Ishikawa (cell line): ENCODE results near the gene HIF3A.

Experiments
- CEBPB ChIP-seq: IDR thresholded peaks from 2 replicates; pipeline ENCODE4 v1.6.1; 2012
- CREB1 ChIP-seq: IDR thresholded peaks from 2 replicates; pipeline ENCODE4 v1.6.1; 2012; ENCODE audit warnings: low read depth
- EGR1 ChIP-seq: IDR thresholded peaks from 2 replicates; pipeline ENCODE4 v1.6.1; 2012
- EP300 ChIP-seq: IDR thresholded peaks from 2 replicates; pipeline ENCODE4 v1.6.1; 2012; ENCODE audit warnings: borderline replicate concordance
- FOXM1 ChIP-seq: IDR thresholded peaks from 2 replicates; pipeline ENCODE4 v1.6.1; 2012; ENCODE audit warnings: low read depth, borderline replicate concordance
- MAX ChIP-seq: IDR thresholded peaks from 2 replicates; pipeline ENCODE4 v1.6.1; 2012
- NFIC ChIP-seq: IDR thresholded peaks from 2 replicates; pipeline ENCODE4 v1.6.1; 2012
- RAD21 ChIP-seq: IDR thresholded peaks from 2 replicates; pipeline ENCODE4 v1.6.1; 2012; ENCODE audit warnings: low read depth
- TAF1 ChIP-seq: IDR thresholded peaks from 2 replicates; pipeline ENCODE4 v1.6.1; 2012; ENCODE audit warnings: low read depth, mild to moderate bottlenecking
- TCF12 ChIP-seq: IDR thresholded peaks from 2 replicates; pipeline ENCODE4 v1.6.1; 2012; ENCODE audit warnings: low read depth
- TEAD4 ChIP-seq: IDR thresholded peaks from 2 replicates; pipeline ENCODE4 v1.6.1; 2012
- USF1 ChIP-seq: IDR thresholded peaks from 2 replicates; pipeline ENCODE4 v1.6.1; 2012
- YY1 ChIP-seq: IDR thresholded peaks from 2 replicates; pipeline ENCODE4 v1.6.1; 2012; ENCODE audit warnings: low read depth
- ZBTB7A ChIP-seq: IDR thresholded peaks from 2 replicates; pipeline ENCODE4 v1.6.1; 2012; ENCODE audit warnings: low read depth
- TF ChIP-seq, protein P1 (sequence below): IDR thresholded peaks from 2 replicates; pipeline ENCODE4 v1.6.1; 2012; ENCODE audit warnings: low read depth, mild to moderate bottlenecking

HIF3A gene

GRCh38 chr19:46356149-46357055, 59.6 kb downstream of the HIF3A start:
- no peak for TF ChIP-seq RAD21
- TF ChIP-seq TAF1 = no peak
- no peak for TF ChIP-seq TCF12
- no peak for TF ChIP-seq USF1
- TF ChIP-seq TEAD4 = no peak
- TF ChIP-seq NFIC = no peak
- TF ChIP-seq EGR1 = no peak

DNA sequence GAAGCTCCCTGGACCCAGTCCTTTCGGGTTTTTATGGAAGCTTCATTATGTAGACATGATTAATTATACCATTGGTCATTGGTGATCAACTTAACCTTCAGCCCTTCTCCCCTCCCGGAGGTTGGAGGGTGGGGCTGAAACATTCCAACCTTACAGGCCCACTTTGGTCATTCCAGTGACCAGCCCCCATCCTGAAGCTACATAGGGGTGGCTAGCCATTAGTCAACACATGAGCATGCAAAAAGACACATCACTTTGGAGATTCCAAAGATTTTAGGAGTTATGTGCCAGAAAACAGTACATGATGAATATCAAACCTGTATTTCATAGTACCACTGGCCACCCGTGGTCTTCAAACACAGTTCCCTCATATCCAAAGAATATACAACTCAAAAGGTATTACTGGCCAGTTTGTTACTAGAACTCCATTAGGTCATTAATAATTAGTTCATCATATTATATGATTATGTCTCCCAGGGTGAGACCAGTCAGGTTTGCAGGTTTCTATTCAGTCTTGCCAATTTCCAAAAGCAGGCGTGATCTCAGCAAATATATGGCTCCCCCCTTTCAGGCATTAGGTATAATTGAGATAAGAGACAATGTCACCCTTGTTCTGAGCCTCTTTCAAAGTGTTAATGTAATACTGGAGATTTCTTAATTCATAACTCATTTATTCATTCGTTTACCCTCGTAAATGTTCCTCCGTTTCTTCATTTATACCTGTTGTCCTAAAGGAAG, 61.2 kb downstream of the HIF3A start:
- TF ChIP-seq USF1 (no peak), TEAD4 (no peak), CREB1 (no peak), ZBTB7A (no peak), NFIC (no peak), TAF1 (no peak), EGR1 (no peak)

DNA sequence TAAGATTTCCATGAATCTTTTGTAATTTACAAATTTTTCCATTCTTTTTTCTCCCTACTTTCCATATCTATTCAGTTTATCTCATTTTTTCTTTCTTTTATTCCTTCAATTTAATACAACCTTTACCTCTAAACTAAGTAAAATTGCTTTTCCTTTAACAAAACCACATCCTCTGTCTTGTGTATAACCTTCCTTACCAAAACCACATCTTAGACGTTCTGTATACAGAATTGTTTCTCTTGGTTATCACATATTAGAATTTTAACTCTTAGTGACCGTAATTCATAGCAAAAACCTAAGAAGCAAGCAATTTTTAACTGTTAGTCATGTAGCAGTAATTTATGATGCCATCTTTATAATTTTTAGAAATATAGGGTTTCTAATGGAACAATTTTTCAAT, 65.1 kb downstream of the HIF3A start:
- TF ChIP-seq NFIC (no peak), TAF1 (no peak), EP300 (no peak), USF1 (no peak), CREB1 (no peak), TEAD4 (no peak), CEBPB (no peak), EGR1 (no peak), ZBTB7A (no peak), FOXM1 (no peak), YY1 (no peak), TCF12 (no peak), MAX (no peak), RAD21 (no peak)
- TF ChIP-seq, protein P1, sequence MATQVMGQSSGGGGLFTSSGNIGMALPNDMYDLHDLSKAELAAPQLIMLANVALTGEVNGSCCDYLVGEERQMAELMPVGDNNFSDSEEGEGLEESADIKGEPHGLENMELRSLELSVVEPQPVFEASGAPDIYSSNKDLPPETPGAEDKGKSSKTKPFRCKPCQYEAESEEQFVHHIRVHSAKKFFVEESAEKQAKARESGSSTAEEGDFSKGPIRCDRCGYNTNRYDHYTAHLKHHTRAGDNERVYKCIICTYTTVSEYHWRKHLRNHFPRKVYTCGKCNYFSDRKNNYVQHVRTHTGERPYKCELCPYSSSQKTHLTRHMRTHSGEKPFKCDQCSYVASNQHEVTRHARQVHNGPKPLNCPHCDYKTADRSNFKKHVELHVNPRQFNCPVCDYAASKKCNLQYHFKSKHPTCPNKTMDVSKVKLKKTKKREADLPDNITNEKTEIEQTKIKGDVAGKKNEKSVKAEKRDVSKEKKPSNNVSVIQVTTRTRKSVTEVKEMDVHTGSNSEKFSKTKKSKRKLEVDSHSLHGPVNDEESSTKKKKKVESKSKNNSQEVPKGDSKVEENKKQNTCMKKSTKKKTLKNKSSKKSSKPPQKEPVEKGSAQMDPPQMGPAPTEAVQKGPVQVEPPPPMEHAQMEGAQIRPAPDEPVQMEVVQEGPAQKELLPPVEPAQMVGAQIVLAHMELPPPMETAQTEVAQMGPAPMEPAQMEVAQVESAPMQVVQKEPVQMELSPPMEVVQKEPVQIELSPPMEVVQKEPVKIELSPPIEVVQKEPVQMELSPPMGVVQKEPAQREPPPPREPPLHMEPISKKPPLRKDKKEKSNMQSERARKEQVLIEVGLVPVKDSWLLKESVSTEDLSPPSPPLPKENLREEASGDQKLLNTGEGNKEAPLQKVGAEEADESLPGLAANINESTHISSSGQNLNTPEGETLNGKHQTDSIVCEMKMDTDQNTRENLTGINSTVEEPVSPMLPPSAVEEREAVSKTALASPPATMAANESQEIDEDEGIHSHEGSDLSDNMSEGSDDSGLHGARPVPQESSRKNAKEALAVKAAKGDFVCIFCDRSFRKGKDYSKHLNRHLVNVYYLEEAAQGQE = no peak

DNA sequence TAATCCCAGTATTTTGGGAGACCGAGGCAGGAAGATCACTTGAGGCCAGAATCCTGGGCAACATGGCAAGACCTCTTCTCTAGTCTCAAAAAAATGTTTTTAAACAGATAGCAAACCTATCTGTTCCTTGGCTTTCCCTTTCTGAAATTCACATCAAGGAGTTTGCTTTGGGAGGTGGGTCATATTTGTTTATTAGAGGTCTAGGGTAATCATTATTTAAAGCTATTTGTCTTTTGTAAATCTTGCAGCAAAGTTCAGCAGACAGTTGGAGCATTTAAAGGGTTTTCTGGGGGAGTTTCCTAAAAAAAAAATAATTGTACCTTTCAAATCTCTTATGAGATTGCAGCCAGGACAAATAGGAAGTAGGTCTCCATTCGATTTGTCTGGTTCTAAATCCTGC, 67.5 kb downstream of the HIF3A start:
- TF ChIP-seq FOXM1 (no peak), TAF1 (no peak), TEAD4 (no peak), EGR1 (no peak), ZBTB7A (no peak), RAD21 (no peak), TCF12 (no peak), YY1 (no peak), EP300 (no peak), CREB1 (no peak), CEBPB (no peak), MAX (no peak), NFIC (no peak)
- TF ChIP-seq, protein P1 = no peak

DNA sequence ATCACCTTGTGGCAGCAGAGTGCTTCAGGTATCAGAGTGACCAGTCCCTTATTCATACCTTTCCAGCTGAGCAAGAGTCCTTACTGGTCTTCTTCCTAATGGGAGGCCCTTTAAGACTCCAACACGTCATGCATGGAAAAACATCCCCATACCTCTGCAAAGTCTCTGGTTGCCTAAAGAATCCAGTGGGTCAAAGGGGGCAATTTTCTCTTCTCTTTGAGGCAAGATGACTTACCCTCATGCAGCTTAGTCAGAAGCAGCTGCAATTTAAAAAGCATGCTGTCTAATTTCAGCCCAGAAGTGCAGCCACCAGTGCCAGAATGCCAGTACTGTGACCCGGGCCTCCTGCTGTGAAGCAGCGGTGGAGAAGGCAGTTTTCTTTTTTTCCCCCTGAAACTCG, 68.7 kb downstream of the HIF3A start:
- TF ChIP-seq TEAD4 = no peak
- TF ChIP-seq EGR1 = no peak
- TF ChIP-seq CEBPB = no peak
- no peak for TF ChIP-seq MAX
- no peak for TF ChIP-seq NFIC
- TF ChIP-seq USF1 = no peak
- TF ChIP-seq EP300 = no peak
- TF ChIP-seq TCF12 = no peak
- TF ChIP-seq YY1 = no peak
- no peak for TF ChIP-seq ZBTB7A
- no peak for TF ChIP-seq TAF1
- TF ChIP-seq, protein P1 = no peak
- TF ChIP-seq CREB1 = no peak
- no peak for TF ChIP-seq FOXM1
- TF ChIP-seq RAD21 = no peak
